Heart right ventricle (tissue), 16 donors: Measurements from ENCODE around the gene SART1. TPM values are rescaled to one million over a fixed set of nuclear protein-coding genes. Genes with fewer than 3 reads are reported as not detected.

ENCODE experiments used
- ATAC-seq, 8 donors: fragments of 200-7000 bp; cut with Tn5 transposase; one replicate each; pipeline ENCODE4 v1.9.1; 2020; ENCODE audit warnings: mild to moderate bottlenecking in 8 of 8, moderate library complexity in 8 of 8, moderate number of reproducible peaks in 1 of 8
- DNase-seq, 2 donors: peaks; one replicate each; pipeline ENCODE4 v3.0.0-alpha.2; 2020
- H3K27ac ChIP-seq, 10 donors: fragments of 200-600 bp; sonication (generic) in 2 of 10; one replicate each; pipeline versions ENCODE4 v1.5.0 to v1.8.0; 2020 to 2022; ENCODE audit warnings: mild to moderate bottlenecking in 3 of 10
- H3K27me3 ChIP-seq, 7 donors: fragments of 200-600 bp; one replicate each; pipeline ENCODE4 v1.8.0; 2021 to 2022; ENCODE audit warnings: mild to moderate bottlenecking in 2 of 7
- H3K36me3 ChIP-seq, 9 donors: fragments of 200-600 bp; sonication (generic) in 1 of 9; one replicate each; pipeline versions ENCODE4 v1.5.0 to v1.8.0; 2020 to 2022; ENCODE audit warnings: mild to moderate bottlenecking in 2 of 9
- H3K4me1 ChIP-seq, 9 donors: fragments of 200-600 bp; sonication (generic) in 1 of 9; one replicate each; pipeline versions ENCODE4 v1.5.0 to v1.8.0; 2020 to 2022; ENCODE audit warnings: mild to moderate bottlenecking in 4 of 9
- H3K4me3 ChIP-seq, 10 donors: fragments of 200-600 bp; sonication (generic) in 2 of 10; one replicate each; pipeline versions ENCODE4 v1.5.0 to v1.8.0; 2020 to 2022; ENCODE audit warnings: mild to moderate bottlenecking in 7 of 10, moderate library complexity in 2 of 10
- H3K9me3 ChIP-seq, 11 donors: fragments of 200-600 bp in 10 of 11; sonication (generic) in 2 of 11; one replicate each; pipeline versions ENCODE4 v1.5.0 to v1.8.0; 2013 to 2022; ENCODE audit warnings: mild to moderate bottlenecking in 2 of 11, control low read depth in 1 of 11, moderate library complexity in 1 of 11
- CTCF ChIP-seq, 9 donors: fragments of 200-600 bp; sonication (generic) in 2 of 9; IDR thresholded peaks; one replicate each; pipeline versions ENCODE4 v1.5.0 to v1.8.0; 2021 to 2022; ENCODE audit warnings: antibody characterized with exemption in 9 of 9, mild to moderate bottlenecking in 5 of 9, moderate library complexity in 1 of 9
- WGBS, 2 donors: extraction: QIAGEN DNeasy Blood & Tissue Kit; methylation state at CpG; one replicate each; pipeline ENCODE4 v1.1.7; 2013; ENCODE audit warnings: inconsistent platforms in 1 of 2; 5-methylcytosine and 5-hydroxymethylcytosine counted together
- intact Hi-C, 10 donors: fragments of 100-400 bp; cut with DNase I; formaldehyde crosslinking; loops; one replicate each; pipeline versions ENCODE4 v1.11.1 to v1.14.2; 2022
- polyA plus RNA-seq, 2 donors: library from polyadenylated mRNA; stranded (reverse); fragments of 200-250 nt; gene quantifications; one replicate each; pipeline ENCODE4 v1.2.3, GENCODE V29; 2013
- total RNA-seq, 10 donors: library from RNA; stranded (reverse); fragmentation: NEBNext Ultra II Directional in 3 of 10; extraction: Animal tissue kit (Norgen Biotek cat#: 25700) in 3 of 10; gene quantifications; one replicate each; pipeline versions ENCODE4 v1.2.1 to v1.2.4, GENCODE V29; 2021 to 2023
- donor health status: Arrhythmogenic right ventricular cardiomyopathy.
- donor health status: ischemic (EF 13 %, LVEDD 7.1; RV severe dilation, severe dysfunction).
- donor health status: healthy with polysubstance abuse.
- donor health status: DM: no; HTN: yes; CAD: no.
- donor health status: DM: no; HTN: no; CAD: no.
- donor health status: ischemic (EF 25% LVEDD 6.9; RV normal size, moderate dysfunction).
- donor health status: ischemic (EF 25% LVEDD 5.7; RV mildly dilated, moderate dysfunction).
- donor health status: healthy.
- donor health status: DM: yes; HTN: yes; CAD: no.
- donor health status: Ischemic cardiomyopathy.
- donor health status: ischemic (EF 35%, LVEDD 5.7; RV mildly dilated, moderate dysfunction).
- donor health status: nonischemic (EF 11% LVEDD 7.7; RV severe dilation, severe dysfunction).
- donor health status: DM: yes; HTN: yes; CAD: no.
- donor health status: PGD.
- donor health status: ischemic (EF 29% LVEDD 5.4; RV normal size, mild dysfunction).
- donor health status: nonischemic (EF 23%, LVEDD 6.1; RV moderate dilation, normal function).

The SART1 gene
- total and polyA plus RNA-seq, 12 donors = 26.2 to 160 (median 33.5) TPM

DNA sequence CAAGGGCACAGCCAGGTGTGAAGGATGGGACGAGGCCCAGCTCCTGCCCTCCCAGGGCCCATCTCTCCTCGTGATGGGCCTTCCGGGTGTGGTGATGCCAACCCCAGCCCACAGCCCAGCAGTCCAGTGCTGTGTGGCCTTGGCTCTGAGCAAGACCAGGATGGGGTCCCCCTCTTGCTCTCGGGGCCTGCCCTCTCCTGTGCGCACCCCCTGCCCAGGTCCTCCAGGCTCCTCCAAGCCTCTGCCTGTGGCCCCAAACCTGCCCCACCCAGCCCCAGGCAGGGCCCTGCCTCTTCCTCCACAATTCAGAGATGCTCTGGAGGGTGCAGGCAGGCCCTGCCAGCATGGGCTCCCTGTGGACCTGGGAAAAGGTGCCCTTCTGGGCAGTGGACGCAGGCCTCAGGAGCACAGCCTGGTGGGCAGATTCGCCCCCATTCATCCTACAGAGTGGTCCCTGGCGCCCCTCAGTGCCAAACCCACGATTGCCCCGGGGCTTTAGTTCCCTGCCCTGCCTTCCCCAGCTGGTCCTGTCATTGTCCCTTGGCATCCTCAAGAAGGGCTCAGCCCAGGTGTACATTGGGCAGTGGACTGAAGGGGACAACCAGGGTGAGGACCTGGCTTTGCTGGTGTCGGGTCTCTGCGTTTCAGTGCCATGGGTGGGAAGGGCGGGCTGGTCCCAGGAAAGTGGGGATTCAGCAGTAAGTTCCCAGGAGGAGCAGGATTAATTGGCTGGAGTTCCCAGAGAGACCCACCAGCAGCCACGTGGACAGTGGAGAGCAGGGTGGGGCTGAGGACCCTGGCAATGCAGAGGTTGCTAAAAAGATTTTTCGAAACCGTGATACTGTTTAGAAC, 20.7 kb downstream of the SART1 start:
- TF ChIP-seq CTCF (IDR thresholded peaks at IDR 0.05) = no peak
- Histone ChIP-seq H3K4me1 (peaks cover 0 to 6% (median 0%) of the 10 kb centered on the region in 9 donors), H3K27me3 (no peaks in the 10 kb centered on the region), H3K9me3 (no peaks in the 10 kb centered on the region), H3K36me3 (peaks cover 0 to 31% (median 22%) of the 10 kb centered on the region in 9 donors), H3K27ac (no peak overlapping the region), H3K4me3 (no peak overlapping the region)
- WGBS, 2 donors = 74 to 81% methylated on average over 16 of the region's 16 CpGs
- intact Hi-C loops = loop anchor here in 5 of 10 donors (5.0 to 10.0 kb wide), 5 partner anchors 100 to 357 kb away; partner anchors contain the start of genes RNASEH2C (in 1 of the 5) and SIPA1 (in 1 of the 5)
- ATAC-seq (peak in 3 of 8 donors; percentile 3 to 40 (median 18)), DNase-seq (no peak)

DNA sequence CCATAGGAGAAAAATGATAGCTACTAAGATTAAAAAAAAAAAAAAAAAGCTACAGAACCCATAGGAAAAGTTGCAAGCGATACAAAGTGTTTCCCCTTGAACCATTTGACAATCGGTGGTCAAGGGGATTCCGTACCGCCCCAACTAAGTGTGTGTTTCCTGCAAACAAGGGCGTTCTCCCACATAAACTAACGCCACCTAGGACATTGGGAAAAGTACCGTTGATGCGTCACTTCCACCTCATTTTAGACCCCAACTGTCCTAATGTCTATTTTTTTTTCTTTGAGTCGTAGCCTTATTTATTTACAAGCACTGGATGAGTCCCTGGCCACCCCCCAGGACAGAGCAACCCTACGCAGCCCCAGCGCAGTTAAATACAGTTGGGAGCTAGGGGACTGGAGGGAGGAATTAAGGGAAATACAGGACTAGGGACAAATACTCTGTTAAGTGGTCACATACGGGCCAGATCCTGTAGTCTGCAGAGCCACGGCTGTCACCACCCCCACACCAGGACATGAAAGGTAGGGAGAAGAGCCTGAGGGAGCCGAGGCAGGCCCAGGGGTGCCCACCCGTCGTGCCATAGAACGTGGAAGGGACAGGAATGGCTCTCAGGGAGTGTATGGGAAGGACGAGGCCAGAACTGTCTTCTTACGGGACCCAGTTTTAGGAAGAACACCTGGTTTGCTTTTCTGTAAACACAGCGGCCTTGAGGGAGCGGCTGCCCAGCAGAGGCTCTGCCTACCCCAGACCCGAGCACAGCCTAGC, 21.5 kb downstream of the SART1 start:
- H3K4me1 ChIP-seq = peaks cover 0 to 6% (median 0%) of the 10 kb centered on the region in 9 donors
- H3K27ac ChIP-seq = no peak overlapping the region
- no peak overlapping the region for H3K4me3 ChIP-seq
- no peak for DNase-seq
- no peaks in the 10 kb centered on the region for H3K9me3 ChIP-seq
- H3K27me3 ChIP-seq = no peaks in the 10 kb centered on the region
- intact Hi-C loops = loop anchor here in 5 of 10 donors (5.0 to 10.0 kb wide), 5 partner anchors 101 to 358 kb away; partner anchors contain the start of genes RNASEH2C (in 1 of the 5) and SIPA1 (in 1 of the 5)
- ATAC-seq = no peak
- 73 to 78% methylated on average over 22 of the region's 22 CpGs for WGBS, 2 donors
- no peak for TF ChIP-seq CTCF (IDR thresholded peaks at IDR 0.05)
- H3K36me3 ChIP-seq = peaks cover 0 to 23% (median 14%) of the 10 kb centered on the region in 9 donors

GRCh38 chr11:65983589-65983987, 22.1 kb downstream of the SART1 start:
- intact Hi-C loops = loop anchor here in 5 of 10 donors (5.0 to 10.0 kb wide), 5 partner anchors 101 to 359 kb away; partner anchors contain the start of genes RNASEH2C (in 1 of the 5) and SIPA1 (in 1 of the 5)
- Histone ChIP-seq H3K4me3 (no peak overlapping the region), H3K36me3 (peaks cover 0 to 17% (median 9%) of the 10 kb centered on the region in 9 donors), H3K27ac (no peak overlapping the region), H3K27me3 (no peaks in the 10 kb centered on the region), H3K4me1 (peaks cover 0 to 6% (median 0%) of the 10 kb centered on the region in 9 donors), H3K9me3 (no peaks in the 10 kb centered on the region)
- no peak for ATAC-seq
- DNase-seq = no peak
- WGBS, 2 donors = 77 to 79% methylated on average over 5 of the region's 5 CpGs
- TF ChIP-seq CTCF (IDR thresholded peaks at IDR 0.05) = no peak

GRCh38 chr11:65987336-65987735, 25.8 kb downstream of the SART1 start:
- Histone ChIP-seq H3K4me1 (peaks cover 0 to 10% (median 0%) of the 10 kb centered on the region in 9 donors), H3K9me3 (no peaks in the 10 kb centered on the region), H3K36me3 (peaks cover 0 to 9% (median 0%) of the 10 kb centered on the region in 9 donors), H3K27ac (no peak overlapping the region), H3K27me3 (no peaks in the 10 kb centered on the region), H3K4me3 (no peak overlapping the region)
- DNase-seq (no peak), ATAC-seq (no peak)
- intact Hi-C loops = loop anchor here in 9 of 10 donors (5.0 to 10.0 kb wide), 11 partner anchors 100 to 1475 kb away; partner anchors contain the start of genes KAT5 (in 2 of the 9), AP5B1 (in 1 of the 9), FIBP (in 1 of the 9) and RNASEH2C (in 1 of the 9)
- no peak for TF ChIP-seq CTCF (IDR thresholded peaks at IDR 0.05)
- WGBS, 2 donors = 79 to 92% methylated on average over 9 of the region's 9 CpGs
